ENCODE measurements around the gene LYZL6. TPM values are rescaled to one million over a fixed set of nuclear protein-coding genes. Genes with fewer than 3 reads are reported as not detected.
"Not testable (repeated sequence)": the region's sequence is repeated elsewhere in the genome, so short reads cannot be mapped to it uniquely, and the experiment has no call there.

LYZL6 gene
- total RNA-seq, 1 donor from 2014 or later, result not detected

DNA sequence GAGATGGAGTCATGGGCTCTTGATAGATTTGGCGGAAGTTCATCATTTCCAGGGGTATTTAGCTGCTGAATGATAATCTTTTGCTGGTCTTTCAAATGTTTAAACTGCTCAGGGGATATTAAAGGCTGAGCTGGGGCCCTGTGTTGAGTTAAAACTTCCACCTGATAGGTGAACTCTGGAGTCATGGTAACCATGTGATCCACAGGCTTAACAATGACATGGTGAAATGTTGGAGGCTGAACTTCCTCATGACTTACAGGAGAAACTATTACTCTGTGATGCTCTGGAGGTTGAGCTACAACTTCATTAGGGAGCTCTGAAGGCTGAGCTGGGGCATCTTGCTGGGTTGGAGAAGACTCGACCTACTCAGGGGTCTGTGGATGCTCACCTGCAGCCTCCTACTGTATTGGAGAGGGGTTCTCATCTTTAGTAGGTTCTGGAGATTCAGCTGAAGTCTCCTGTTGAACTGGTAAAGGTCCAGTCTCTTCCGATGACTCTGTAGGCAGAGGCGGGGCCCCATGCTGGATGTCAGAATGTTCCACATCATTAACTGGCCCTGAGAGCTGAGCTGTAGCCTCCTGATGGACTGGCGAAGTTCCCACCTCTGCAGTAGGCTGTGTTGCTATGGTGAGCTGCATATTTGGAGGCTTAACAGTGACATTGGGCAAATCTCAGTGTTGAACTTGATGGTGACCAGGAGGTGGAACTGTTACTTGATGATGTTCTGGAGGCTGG, 37.2 kb downstream of the LYZL6 start:
- no peak for ATAC-seq

DNA sequence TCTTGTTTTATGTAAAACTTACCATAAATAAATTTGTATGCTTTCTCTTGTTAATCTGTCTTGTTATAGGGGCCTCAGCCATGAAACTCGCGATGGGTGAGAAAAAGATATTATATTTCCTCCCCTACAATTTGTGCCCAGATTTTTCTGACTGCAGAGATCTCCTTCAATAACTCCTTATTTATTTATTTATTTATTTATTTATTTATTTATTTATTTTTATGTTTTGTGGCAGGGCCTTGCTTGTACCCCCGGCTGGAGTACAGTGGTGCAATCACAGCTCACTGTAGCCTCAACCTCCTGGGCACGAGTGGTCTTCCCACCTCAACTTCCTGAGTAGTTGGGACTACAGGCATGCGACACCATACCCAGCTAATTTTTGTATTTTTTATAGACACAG, 40.1 kb downstream of the LYZL6 start:
- ATAC-seq, result no peak

DNA sequence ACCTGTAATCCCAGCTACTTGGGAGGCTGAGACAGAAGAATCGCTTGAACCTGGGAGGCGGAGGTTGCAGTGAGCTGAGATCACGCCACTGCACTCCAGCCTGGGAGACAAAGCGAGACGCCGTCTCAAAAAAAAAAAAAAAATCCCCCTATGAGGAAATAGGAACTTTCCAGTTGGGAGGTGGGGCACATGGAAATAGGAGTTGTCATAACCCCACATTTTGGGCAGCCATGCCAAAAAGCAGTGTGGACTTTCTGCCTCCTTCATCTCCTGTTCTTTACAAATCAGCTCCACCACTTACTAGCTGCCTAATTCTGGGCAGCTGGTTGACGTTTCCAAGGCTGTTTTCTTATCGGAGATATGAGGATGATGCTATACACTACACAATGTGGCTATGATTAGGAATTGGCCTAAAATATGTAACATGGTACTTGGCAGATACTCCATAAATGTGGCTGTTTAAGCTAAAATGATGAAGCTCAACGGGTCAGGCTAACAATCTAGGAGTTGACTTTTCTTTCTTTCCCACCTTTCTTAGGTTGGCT, 41.8 kb downstream of the LYZL6 start:
- ATAC-seq, result no peak

DNA sequence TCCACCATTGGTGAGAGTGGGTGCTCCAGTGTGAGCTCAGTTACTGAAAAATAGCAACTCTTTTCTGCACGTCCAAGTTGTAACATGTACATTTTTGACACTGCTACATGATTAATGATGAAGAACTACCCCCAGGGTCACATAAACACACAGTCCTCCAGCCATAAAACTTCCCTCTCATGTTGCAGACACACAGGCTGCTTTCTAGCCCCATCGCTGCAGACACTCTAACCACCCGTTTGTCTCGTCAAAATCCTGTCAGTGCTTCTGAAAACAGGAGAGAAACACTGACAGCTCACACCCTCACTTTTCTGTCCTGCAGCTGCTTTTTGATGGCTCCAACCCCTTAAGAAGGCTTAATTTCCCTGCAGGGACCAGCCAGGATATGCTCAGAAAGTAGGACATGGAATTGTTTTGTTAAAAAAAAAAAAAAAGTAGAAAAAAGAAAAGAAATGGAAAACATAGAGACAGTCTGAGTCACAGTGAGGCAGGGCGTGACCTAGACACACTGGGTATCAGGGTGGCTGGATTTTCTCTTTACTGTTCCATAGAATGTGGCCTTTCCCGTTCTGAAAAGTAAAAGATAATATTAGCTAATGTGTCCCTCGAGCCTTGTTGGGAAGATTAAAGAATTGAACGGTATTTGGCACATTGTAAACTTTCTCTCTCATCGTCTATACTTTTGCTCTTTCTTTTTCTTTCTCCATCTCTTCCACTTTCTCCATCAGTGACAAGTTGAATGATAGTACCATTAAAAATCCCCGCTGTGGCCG, 42.6 kb downstream of the LYZL6 start:
- ATAC-seq, result peak; percentile 70

DNA sequence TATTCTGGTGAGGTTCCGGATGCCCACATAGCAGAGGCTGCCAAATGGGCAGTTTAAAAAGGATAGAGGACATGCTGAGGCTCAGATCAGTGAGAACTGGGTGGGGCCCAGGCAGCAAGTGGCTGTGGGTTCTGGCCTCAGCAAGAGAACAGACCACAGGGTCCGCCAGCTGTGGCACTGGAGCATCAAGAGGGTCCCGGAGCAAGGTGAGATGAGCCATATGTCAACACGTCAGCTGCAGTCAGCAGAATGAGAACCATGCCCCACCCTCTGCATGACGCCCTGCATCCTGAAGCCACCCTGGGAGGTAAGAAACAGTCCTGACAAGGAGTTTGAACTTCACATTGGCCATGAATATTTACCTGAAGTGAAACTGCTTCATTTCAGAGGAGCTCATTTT, 43.2 kb downstream of the LYZL6 start:
- peak; percentile 55 for ATAC-seq

DNA sequence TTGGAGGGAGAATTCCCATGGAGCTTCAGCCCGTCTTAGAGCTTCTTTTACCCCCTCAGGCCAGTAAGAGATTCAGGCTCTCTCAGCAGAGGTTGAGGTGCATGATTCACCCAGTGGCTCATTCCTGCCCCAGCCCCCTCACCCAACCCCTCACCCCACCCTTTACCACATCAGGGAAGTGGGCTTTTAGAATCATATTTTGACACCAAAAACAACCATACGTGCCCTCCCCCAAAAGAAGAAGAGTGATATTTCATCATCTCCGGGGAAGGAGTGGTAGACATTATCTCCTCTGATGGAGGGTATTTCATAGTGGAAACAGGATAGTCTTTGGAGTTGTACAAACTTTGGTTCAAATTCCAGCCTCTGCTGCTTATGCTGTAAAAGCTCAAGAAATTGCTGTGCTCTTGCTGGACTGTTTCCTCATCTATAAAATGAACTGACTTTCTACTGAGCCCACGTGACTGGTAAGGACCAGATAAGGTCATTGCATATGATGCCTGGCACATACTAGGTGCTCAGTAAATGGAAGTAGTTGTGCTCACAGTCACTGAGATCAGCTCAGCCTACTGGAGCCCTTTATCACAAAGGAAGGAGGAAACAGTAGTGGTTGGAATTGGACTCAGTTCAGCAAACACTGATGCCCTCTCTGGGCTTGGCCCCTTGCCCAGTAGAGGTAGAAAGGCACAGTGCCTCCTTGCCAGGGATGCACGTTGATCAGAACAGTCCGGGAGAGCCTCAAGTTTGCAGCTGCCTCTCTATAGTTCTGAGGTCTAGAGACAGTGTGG, 45.0 kb downstream of the LYZL6 start:
- ATAC-seq, result peak; percentile 32

DNA sequence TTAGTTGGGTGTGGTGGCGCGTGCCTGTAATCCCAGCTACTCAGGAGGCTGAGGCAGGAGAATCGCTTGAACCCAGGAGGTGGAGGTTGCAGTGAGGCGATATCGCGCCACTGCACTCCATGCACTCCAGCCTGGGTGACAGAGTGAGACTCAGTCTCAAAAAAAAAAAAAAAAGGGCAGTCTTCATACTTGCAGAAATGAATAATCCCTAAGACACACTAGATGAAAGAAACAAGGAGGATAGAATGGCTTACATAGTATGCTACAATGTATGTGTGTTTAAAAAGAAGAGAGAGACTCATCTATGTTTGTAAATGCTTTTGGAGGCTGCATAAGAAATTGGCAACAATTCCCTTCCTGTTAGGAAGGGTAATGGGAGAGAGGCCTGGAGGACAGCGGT, 45.7 kb downstream of the LYZL6 start:
- not testable (repeated sequence) for ATAC-seq

DNA sequence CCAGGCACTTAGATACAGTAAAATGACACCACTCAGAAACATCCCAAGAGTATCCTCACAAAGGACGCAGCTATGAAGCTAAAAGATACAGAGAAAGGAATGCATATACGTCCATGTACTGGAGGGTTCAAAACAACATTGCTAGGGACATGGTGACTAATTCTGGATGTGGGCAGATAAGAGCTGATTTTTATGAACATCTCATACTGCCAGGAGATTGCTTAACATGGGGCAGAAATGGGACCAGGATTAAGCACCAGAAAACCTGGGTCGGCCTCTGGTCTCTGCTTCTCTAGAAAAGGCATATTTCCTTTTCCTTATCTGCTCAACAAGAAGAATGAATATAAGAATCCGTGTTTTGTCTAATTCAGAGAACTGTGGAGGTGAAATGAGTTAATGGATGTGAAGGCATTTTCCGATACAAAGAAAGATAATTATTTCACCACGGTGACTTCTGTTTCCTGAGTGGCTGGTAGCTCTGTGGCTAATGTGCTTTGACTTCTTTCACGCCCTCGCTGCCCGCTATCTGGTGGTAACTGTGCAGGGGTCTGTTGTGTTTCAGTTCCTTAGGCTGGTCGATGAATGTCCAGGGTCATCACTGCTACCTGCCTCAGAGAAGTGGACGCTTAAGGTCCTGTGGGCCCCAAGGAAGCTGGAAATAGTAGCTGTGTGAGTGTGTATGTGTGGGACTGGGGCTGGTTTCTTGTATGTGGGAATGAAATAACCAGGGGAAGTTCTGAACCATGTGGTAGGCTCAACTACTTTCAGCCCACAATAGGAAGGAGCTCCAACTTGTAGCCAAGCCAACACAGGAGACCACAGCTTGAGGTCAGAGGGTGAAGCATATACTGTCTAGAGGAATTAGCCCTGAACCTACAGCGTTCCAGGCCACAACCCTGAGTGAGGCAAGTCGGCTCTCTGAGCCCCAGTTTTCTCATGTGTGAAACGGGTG, 47.6 kb downstream of the LYZL6 start:
- no peak for ATAC-seq

DNA sequence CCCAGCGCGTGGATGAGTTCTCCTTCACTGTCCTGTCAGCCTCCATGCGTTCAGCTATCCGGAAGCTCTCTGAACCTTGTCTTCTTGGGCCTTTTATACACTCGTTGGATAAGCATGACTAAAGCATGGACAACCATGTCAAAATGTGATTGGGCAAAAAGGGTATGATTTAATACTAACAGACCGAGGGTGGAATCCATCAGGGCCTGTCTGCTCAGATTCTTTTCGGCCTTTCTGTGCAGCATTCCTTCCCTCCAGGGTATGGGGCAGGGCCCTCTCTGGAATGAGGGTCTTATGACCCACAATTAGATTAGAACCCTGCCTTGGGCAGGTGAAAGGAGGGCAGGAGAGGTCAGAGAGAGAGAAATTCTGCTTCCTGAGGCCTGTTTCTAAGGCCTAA, 49.3 kb downstream of the LYZL6 start:
- no peak for ATAC-seq

DNA sequence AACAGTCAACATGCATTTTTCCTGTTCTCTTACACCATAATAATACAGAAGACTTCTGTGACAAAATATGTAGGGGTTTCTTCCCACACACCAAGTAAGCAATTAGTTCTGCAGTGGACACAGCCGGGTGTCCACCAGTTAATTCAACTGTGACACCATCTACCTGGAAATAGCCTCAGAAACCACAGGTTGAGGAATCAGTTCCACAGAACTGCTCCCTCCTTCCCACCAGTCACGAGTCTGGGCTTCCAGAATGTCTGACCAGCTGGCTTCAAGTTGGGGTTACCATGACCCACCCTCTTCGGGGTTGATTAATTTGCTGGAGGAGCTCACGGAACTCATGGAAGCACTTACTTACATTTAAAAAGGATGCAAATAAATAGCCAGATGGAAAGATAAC, 49.8 kb downstream of the LYZL6 start:
- no peak for ATAC-seq

DNA sequence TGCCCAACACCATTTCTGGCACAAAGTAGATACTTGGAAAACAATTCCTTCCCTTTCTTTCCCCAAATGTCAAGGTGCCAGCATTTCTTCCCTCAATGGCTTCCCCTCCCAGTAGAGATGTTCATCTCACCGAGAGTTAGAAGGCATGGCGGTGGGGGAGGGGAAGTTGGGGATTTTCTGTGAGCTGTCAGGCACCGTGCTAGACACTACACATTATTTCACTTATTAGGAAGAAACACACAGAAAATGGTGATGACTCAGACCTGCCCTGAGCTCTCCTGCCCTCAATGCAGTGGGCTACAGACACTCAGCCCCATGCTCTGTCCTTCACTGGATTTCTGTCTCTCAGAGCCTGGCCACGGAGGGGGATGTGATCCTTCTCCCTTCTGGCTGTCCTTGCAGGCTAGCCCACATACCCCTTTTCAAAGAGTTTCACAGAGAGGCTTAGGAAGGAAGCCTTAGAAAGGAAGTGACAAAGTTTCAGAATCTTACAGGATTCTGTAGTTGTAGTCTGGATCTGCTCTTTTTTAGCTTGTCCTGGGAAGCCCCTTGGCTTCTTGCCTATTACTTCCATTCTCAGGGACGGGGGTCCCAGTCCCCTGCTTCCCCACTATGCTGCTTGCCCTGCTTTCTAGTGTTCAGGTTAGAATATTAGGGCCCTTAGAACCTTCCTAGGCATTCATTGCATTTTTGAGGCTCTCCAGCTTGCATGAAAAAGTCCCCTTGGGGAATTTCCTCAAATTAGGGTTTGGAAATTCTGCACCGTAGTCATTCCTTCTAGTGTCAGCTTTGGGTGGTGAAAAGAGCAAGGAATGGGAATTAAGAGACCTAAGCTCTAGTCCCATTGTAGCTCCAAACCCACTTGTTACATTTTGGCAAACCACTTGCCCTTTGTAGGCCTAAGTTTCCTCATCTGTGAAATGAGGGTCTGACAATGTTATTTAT, 51.1 kb downstream of the LYZL6 start:
- no peak for ATAC-seq

DNA sequence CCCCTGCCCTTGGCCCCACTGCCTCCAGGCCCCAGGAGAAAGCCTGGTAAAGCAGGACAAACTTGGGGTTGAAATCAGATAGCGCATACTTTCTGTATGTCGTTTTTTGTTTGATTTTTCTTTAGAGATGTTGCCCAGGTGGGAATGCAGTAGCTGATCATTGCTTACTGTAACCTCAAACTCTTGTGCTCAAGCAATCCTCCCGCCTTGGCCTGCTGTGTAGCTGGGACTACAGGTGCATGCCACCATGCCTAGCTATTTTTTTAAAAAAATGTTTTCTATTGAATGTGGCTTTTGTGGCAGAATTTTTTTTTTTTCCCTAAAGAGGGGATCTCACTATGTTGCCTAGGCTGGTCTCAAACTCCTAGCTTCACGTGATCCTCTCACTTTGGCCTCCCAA, 52.2 kb downstream of the LYZL6 start:
- no peak for ATAC-seq

DNA sequence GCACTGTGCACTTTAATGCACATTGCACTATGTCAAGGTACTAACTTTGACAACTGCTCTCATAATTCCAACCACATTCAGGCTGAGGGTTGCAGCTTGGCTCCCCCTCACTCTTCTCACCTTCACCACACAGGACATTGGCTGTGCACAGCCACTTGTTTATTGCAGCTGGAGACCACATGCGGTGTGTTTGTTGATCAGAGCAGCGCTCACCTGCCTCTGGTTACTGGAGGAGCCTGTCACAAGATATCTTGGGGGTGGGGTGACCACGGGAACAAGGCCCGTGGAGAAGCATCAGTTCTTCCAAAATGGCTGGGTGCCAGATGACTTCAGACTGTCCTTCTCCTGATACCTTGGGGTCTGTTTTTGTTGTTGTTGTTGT, 52.7 kb downstream of the LYZL6 start:
- ATAC-seq, result no peak

DNA sequence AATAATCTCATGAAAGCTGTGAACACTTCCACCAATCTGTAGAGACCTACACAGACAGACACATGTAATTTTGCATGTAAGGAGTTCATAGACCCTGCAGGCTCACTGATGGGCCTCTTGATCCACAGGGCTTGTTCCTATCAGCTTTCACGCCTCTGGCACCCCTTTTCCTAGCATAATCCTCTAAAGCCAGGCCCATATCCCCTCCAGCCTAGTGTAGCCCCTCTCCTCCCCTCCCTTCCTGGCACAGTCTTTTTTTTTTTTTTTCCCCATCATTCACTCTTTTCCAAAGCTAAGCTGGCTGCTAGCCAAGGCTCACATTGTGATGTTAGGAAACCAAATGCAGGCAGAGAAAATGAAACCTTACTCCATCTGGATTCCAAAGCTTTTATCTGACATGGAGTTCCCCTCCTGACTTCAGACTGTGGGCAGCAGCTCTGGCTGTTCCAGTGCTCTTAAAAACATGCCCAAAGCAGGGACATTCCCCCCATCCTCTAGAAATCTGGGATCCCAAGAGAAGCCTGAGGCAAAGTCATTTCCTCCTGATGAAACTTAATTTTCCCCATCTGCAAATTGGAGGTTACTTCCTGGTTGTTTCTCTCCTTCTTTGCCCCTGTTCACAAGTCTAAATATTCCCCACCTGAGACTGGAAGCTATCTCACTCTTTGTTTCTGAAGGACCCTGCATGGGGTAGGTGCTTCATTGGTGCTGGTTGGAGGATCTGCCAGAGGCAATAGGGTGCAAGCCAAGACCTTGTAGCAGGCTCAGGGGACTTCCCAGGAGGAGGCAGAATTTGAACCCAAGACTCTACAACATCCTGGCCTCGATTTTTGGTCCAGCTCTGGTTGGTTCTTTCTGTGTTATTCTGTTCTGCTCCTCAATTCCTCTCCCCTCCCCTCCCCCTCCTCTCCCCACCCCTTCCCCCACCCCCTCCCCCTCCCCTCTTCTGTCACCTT, 53.4 kb downstream of the LYZL6 start:
- ATAC-seq, result no peak

DNA sequence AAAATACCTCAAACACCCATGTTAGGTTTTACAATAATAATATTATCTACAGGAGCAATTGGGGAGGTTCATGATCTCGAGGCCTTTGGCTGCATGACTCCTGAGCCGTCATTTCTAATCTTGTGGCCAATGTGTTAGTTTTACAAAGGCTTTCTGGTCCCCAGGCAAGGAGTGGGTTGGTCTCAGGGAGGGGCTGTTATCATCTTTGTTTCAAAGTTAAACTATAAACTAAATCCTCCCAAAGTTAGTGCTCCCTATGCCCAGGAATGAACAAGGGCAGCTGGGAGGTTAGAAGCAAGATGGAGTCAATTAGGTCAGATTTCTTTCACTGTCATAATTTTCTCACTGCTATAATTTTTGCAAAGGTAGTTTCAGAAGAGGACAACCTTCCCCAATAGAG, 54.3 kb downstream of the LYZL6 start:
- ATAC-seq, result no peak
